GM06990 (cell line): ENCODE results near the gene OGA.

Experiments
- DNase-seq: peaks from one replicate; pipeline ENCODE4 v3.0.0-alpha.2; 2011; ENCODE audit not compliant: insufficient read length; ENCODE audit errors: extremely low read depth
- H3K27me3 ChIP-seq: replicated peaks from 2 replicates; pipeline ENCODE4 v1.6.0; 2011; ENCODE audit warnings: low read length; ENCODE audit not compliant: control insufficient read depth, insufficient read depth
- H3K36me3 ChIP-seq: 2 replicates; pipeline ENCODE4 v1.5.1; 2011; ENCODE audit warnings: low read length; ENCODE audit not compliant: control insufficient read depth, insufficient read depth
- H3K4me3 ChIP-seq: replicated peaks from 2 replicates; pipeline ENCODE4 v1.5.1; 2011; ENCODE audit warnings: low read depth, mild to moderate bottlenecking, control low read depth, low read length
- TF ChIP-seq, protein P1 (sequence below): IDR thresholded peaks from 2 replicates; pipeline ENCODE4 v1.5.1; 2011; ENCODE audit warnings: low read length, control low read depth, mild to moderate bottlenecking, inconsistent platforms; ENCODE audit not compliant: insufficient read depth, poor library complexity, severe bottlenecking

The OGA gene

DNA sequence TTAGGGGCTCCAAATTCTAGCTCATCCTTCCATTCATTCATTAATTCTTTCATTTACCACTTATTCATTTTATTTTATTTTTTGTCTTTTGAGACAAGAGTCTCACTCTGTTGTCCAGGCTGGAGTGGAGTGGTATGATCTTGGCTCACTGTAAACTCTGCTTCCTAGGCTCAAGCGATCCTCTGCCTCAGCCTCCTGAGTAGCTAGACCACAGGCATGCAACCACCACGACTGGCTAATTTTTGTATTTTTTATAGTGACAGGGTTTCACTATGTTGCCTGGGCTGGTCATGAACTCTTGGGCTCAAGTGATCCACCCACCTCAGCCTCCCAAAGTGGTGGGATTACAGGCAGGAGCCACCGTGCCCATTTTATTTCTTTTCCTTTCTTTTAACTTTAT, 74.0 kb downstream of the OGA start:
- DNase-seq = no peak
- TF ChIP-seq, protein P1, sequence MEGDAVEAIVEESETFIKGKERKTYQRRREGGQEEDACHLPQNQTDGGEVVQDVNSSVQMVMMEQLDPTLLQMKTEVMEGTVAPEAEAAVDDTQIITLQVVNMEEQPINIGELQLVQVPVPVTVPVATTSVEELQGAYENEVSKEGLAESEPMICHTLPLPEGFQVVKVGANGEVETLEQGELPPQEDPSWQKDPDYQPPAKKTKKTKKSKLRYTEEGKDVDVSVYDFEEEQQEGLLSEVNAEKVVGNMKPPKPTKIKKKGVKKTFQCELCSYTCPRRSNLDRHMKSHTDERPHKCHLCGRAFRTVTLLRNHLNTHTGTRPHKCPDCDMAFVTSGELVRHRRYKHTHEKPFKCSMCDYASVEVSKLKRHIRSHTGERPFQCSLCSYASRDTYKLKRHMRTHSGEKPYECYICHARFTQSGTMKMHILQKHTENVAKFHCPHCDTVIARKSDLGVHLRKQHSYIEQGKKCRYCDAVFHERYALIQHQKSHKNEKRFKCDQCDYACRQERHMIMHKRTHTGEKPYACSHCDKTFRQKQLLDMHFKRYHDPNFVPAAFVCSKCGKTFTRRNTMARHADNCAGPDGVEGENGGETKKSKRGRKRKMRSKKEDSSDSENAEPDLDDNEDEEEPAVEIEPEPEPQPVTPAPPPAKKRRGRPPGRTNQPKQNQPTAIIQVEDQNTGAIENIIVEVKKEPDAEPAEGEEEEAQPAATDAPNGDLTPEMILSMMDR = no peak
- Histone ChIP-seq H3K27me3 (no peaks in the 10 kb centered on the region; the same call in 1 of the 2 replicates), H3K4me3 (no peak overlapping the region), H3K36me3 (no peaks in the 10 kb centered on the region)

DNA sequence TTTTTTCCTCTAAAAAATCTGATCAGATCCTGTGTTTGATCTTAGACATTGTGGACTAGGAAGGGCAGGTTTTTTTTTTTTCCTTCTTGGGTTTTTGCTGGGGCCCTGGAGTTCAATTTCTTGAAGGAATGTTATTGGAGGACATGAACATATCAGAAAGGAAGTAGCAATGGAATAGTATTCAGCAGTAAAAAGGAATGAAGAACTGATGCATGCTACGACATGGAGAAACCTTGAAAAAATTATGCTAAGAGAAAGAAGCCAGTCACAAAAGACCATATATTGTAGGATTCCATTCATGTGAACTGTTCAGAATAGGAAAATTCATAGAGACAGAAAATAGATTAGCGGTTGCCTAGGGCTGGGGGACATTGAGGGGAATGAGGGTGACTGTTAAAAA, 76.3 kb downstream of the OGA start:
- no peak overlapping the region for H3K4me3 ChIP-seq
- H3K36me3 ChIP-seq = no peaks in the 10 kb centered on the region
- no peaks in the 10 kb centered on the region; the same call in 1 of the 2 replicates for H3K27me3 ChIP-seq
- TF ChIP-seq, protein P1 = no peak
- no peak for DNase-seq

DNA sequence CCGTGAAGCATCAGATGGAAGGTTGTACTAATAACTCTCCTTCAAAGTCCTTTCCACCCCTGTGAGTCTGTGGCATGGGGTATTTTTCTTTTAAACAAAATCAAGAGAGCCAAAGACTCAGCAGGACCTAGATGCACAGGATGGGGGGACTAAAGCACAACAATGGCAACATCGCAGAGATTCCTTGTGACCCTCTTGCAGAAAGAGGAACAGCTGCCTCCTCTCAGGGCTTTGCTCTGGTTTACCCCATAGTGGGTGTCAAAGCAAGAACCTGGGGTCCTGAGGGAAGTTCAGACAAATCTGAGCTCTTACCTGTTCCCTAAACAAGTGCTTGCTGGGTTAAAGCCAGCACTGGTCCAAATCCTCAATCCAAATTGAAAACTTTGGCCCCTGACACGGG, 81.6 kb downstream of the OGA start:
- DNase-seq = no peak
- Histone ChIP-seq H3K27me3 (no peaks in the 10 kb centered on the region; the same call in 1 of the 2 replicates), H3K4me3 (no peak overlapping the region), H3K36me3 (no peaks in the 10 kb centered on the region)
- TF ChIP-seq, protein P1 = no peak
